GM18951 (cell line): ENCODE results near the gene HSPB3.

Experiments
- POLR2A ChIP-seq: IDR thresholded peaks from 4 replicates; pipeline ENCODE4 v1.6.1; 2011; ENCODE audit warnings: mild to moderate bottlenecking; ENCODE audit not compliant: insufficient read length, insufficient read depth; ENCODE audit errors: extremely low read depth
- in situ Hi-C: fragments of 300-500 bp; cut with MboI; formaldehyde crosslinking; loops from one replicate; pipeline ENCODE4 v1.12.0; 2022; ENCODE audit warnings: low sequenced_read_pairs, mixed read lengths, inconsistent platforms; ENCODE audit not compliant: unreplicated experiment

Gene HSPB3

DNA sequence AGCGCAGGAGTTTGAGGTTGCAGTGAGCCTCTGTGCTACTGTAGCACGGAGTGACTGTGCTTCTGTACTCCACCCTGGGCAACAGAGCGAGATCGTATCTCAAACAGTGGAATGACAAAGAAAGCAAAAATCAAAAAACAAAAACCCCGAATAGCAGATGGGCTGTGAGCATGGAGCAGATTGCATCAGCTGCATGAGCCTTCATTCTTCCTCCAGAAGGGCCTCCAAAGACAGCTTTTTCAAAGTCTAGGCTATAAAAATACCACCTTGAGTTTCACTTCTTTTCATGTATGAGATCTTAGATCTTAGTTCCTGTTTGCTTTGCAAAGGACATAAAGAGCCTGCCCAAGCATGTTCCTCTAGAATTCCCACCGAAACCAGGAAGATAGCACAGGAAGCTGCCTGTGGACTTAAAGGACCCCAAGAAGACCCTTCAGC, 15.0 kb upstream of the HSPB3 start:
- no peak for TF ChIP-seq POLR2A
- in situ Hi-C loops = no loop called here

DNA sequence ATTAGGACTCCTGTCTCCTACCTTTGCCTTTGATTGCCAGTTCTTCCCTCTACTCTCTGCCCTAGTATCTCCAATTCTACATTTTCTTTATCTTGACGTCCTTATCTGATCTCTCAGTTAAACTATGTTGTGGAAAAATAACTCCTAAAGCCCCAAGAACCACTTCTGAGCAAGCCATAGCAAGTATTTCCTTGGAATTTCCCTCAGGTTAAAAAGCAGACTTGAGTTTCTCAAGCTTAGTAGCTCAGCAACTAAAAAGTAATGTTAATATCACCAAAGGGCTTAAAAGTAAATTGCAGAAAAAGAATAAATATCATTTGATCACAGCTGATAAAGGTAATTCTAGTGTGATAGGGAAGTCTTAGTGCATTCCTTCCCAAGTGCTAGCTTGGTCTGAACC, 13.2 kb upstream of the HSPB3 start:
- in situ Hi-C loops = no loop called here
- no peak for TF ChIP-seq POLR2A

DNA sequence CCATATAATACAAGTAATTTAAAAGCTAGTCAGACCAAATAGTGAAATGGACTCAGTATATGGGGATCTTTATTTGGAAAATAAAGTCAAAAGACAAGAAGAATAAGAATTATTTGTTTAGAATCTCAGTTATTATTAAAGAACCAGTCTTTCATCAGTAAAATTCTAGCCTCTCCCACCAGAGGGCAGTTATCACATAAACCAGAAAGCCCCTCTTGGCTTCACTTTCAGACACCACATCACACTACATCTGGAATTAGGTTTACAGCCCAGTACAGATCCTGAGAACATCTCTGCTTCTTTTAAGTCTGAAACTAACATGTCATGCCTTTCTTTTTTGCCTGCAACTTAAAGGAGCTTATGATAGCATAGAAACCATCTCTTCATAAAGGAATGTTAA, 12.2 kb upstream of the HSPB3 start:
- in situ Hi-C loops = no loop called here
- no peak for TF ChIP-seq POLR2A

DNA sequence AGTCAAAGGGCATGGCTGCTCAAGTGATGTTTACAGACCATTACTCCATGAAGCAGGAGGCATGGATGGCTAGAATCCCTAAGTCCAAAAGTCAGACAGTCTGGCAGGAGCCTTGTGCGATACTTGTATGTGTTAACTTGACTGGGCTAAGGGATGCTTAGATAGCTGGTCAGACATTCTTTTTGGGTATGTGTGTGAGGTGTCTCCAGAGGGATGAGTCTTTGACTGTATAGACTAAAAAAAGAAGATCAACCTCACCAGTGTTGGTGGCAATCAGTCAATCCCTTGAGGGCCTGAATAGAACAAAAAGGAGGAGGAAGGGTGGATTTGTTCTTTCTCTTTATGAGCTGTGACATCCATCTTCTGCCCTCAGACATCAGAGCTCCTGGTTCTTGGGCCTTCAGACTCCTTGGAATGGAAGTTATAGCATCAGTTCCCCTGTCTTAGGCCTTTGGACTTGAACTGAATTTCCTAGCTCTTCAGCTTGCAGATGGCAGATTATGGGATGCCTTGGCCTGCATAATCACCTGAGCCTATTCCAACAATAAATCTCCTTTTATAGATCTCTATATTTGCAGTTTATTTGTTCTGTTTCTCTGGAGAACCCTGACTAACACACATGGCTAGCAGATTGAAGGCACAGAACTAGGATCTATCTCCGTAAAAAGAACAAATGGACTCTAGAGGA, 9.7 kb upstream of the HSPB3 start:
- in situ Hi-C loops = no loop called here
- no peak for TF ChIP-seq POLR2A

DNA sequence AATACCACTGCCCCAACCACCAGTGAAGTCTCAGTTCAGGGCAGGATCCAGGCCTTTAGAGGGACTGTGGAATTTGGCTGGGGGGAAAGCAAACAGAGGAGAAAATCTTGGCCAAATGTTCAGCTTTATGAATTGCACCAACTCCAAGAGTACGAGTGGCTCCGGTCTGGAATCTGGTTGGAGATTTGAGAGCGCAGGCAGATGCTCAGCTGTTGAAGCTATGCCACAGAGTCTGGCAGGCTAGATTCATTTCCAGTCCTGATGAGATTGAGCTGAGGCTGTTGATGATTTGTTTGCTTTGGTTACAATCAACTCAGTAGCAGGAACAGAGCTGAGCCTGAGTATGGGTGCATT, 9.1 kb upstream of the HSPB3 start:
- in situ Hi-C loops = no loop called here
- TF ChIP-seq POLR2A = no peak

DNA sequence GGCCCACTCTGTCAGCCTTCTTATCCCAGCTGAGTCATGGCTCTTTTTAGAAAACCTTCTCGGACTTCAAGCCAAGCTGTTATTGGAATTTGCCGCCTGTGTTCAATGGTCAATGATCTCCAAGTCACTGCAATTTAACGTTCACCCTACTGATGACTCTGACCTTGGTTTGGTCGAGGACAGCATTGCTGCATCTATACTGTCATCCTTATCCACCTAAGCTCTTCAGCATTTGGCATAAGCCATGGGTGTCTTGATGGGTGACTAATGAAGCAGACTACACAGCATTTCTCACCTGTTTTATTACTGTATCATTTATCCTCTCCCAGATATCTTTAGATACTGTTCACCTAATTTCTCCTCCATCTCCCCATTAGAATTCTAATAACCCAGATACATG, 5.6 kb upstream of the HSPB3 start:
- in situ Hi-C loops = no loop called here
- no peak for TF ChIP-seq POLR2A

DNA sequence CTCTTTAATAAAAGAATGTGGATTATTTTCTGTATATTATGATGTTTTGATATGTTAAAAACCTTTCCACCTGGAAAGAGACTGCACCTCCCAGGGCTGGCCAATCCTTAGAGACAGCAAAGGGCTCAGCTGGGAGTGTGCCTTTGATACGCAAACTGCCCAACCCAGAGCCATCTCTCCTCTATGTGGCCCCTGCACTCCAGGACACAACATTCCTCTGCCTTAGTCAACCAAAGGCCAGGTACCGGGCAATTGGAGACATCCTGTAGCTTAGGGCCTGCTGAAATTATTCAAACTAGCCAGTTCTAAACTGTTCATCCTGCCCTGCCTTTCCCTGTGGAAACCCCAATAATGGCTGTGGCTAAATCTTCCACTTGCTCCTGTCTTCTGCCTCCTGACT, 5.0 kb upstream of the HSPB3 start:
- TF ChIP-seq POLR2A = no peak
- in situ Hi-C loops = no loop called here

DNA sequence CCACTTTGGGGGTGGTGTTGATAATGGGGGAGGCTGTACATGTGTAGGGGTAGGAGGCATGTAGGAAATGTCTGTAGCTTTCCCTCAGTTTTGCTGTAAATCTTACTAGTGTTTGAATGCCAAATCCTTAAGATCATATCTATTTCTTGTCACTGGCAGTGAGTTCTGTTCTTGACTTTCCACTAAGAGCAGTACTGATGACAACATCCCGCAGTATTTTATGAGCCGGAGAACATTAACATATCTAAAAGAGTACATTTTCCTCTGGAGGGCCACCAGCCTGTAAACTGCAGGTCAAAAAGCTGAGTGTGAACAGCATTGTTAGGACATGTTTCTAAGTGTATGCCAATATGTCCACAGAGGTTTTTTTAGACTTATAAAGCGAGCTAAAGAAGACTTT, 2.5 kb upstream of the HSPB3 start:
- no peak for TF ChIP-seq POLR2A
- in situ Hi-C loops = no loop called here

DNA sequence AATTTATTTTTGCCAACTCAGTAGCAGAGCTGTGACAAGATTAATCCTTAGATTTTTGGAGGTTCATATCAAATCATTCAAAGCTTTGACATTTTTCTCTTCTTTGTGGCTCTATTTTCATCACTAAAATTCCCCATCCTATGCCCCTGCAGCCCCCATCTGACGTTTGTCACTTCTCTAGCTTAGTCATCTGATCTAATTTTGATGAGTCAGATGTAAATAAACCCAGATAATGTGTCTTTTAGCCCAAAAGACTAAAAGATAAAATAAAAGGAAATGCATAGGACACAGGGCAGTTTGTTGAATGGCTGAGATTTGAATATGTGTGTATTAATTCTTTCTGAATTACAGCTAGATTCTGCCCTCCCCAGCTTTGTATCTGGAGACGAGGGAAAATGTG, 897 bp upstream of the HSPB3 start:
- in situ Hi-C loops = no loop called here
- TF ChIP-seq POLR2A = no peak

DNA sequence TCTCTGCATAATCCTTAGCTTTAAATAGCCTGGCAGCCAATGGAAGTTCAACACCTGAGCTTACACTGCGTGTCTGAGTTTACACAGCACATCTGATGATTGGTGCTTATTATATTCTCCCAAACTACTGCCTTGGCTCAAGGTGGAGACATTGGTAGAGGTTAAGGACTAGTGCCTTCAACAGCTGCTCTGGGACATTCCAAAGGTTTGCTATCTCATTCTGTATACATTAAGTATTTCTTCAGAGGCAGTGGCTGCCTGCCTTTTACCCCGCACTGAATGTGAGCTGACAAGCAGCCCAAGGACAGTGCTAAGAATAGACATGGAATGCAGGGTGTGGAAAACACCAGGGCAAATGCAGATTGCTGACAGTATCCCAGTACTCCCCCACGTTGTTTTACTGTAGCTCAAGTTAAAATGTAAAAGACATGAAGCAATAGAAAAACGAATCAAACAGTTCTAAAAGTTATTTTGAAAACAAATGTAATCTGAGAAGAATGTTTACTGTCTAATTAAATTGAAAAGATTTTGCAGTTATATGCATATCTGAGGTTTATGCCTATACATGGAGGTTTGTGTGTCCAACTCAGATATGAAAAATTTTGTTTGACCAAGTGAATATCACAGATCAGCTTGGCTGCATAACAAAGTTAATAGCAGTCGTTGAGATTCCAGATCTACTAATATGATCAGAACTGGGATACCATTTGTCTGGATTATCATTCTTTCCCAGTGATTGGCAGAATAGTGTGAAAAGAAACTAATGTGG, 1.8 kb downstream of the HSPB3 start:
- in situ Hi-C loops = no loop called here
- TF ChIP-seq POLR2A = no peak

DNA sequence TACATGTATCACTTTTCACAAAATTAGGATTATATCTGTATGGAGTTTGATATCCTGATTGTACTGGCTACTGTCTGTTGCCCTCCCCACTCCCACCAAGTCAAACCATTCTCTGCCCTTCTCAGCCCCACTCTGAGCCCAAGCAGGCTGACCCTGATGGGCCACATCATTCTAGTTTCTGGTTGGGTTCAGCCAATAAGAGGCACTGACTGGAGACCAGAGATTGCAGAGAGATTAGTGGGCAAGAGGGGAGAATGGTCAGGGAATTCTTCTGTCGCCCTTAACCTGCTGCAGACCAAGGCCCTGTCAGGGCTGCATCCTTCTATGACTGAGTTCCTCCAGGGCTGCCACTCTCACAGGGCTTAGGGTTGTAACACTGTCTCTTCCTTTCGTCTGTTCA, 2.7 kb downstream of the HSPB3 start:
- in situ Hi-C loops = no loop called here

DNA sequence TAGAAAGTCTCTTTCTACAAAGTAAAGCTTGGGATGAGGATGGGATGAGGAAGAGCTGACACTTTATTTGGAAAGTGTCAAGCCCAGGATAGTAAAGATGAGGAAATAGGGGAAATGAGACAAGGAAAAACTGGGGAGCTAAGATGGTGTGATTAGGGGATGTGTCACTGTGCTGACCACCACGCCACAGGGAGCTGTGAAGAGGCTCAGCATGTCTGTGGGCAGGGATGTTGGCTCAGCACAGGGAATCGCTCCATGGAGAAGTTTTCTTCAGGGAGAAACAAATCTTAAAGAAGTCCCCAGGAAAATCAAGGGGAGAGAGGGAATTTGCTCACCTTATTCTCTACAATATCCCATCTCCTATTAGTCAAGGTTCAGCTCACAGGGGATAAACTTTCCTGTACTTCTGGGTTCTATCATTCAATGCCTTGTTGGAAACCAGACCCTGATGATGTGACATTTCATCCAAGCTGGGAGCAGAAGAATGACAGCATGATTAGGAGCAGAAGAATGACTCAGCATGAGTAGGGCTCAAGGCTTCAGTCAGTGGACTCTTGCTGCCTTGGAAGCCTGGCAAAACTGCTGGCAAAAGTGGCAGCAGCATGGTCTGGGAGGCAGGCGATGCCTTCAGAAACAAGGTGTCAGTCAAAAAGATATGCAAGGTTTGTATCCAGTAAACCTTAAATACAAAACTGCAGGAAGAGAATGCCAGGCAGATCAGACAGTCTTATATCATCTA, 4.9 kb downstream of the HSPB3 start:
- in situ Hi-C loops = no loop called here
- no peak for TF ChIP-seq POLR2A

More for the DNA sequence above, 2.7 kb downstream of the HSPB3 start:
- no peak for TF ChIP-seq POLR2A

DNA sequence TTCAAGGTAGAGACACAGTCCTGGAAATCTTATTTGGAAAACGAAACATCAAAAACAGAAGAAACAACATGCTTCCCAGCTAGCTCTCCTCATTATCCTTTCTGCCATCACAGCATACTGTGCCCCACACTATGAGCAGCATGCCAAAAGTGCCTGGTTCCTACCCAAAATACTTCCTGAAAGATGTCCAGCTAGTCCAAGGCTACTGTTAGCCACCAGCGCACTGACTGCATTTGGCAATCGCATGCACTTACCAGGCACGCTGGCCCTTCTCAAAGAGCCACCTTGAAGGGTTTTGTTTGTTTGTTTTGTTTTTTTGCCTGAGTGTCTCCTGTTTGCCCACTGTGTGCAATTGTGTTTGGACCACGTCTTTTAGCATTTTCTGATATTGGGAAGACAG, 6.8 kb downstream of the HSPB3 start:
- in situ Hi-C loops = no loop called here
- TF ChIP-seq POLR2A = no peak

DNA sequence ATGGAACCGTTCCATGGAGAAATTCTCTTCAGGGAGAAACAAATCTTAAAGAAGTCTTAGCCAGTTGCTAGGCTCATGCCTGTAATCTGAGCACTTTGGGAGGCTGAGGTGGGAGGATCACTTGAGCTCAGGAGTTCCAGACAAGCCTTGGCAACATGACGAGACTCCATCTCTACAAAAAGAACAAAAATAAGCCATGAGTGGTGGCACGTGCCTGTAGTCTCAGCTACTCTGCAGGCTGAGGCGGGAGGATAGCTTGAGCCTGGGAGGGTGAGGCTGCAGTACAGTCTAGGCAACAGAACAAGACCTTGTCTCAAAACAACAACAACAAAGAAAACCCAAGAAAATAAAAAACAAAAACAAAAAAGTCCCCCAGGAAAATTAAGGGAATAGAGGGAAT, 8.2 kb downstream of the HSPB3 start:
- TF ChIP-seq POLR2A = no peak
- in situ Hi-C loops = no loop called here
